Fibroblast of lung (primary cell): ENCODE measurements around the gene ZNF579.

Experiments used
- EZH2 ChIP-seq: IDR thresholded peaks from 2 replicates; pipeline ENCODE4 v1.5.1; 2012; ENCODE audit warnings: low read length, control low read depth, mild to moderate bottlenecking; ENCODE audit errors: missing control alignments
- TF ChIP-seq, protein P1 (sequence below), 2 donors: IDR thresholded peaks in 1 of 2; conservative IDR thresholded peaks in 1 of 2; 1 replicate in 1 of 2; 2 replicates in 1 of 2; pipeline ENCODE4 v1.5.1; 2011 to 2012; ENCODE audit warnings: low read length in 2 of 2, control low read depth in 1 of 2, inconsistent platforms in 1 of 2, low read depth in 1 of 2, mild to moderate bottlenecking in 1 of 2

DNA sequence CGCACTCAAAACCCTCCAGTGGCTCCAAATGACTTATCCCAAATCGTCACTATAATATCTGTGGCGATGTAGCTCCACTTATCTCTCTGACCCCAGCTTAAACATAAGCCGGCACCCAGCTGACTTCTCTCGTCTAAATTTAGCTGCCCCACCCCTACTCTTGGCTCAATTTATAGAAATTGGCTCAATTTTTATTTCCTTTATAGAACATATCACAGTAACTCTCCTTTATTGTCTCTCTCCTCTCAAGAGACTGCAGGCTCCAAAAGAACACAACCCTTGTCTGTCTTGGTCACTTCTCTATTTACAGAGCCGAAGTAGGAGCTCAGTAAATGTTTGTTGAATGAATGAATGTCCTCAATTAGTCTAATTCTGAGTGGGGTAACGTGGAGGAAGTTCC lies 42.9 kb upstream of the ZNF579 start:
- TF ChIP-seq EZH2: no peak
- TF ChIP-seq, protein P1, sequence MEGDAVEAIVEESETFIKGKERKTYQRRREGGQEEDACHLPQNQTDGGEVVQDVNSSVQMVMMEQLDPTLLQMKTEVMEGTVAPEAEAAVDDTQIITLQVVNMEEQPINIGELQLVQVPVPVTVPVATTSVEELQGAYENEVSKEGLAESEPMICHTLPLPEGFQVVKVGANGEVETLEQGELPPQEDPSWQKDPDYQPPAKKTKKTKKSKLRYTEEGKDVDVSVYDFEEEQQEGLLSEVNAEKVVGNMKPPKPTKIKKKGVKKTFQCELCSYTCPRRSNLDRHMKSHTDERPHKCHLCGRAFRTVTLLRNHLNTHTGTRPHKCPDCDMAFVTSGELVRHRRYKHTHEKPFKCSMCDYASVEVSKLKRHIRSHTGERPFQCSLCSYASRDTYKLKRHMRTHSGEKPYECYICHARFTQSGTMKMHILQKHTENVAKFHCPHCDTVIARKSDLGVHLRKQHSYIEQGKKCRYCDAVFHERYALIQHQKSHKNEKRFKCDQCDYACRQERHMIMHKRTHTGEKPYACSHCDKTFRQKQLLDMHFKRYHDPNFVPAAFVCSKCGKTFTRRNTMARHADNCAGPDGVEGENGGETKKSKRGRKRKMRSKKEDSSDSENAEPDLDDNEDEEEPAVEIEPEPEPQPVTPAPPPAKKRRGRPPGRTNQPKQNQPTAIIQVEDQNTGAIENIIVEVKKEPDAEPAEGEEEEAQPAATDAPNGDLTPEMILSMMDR (conservative IDR thresholded peaks at IDR 0.05 in 1 of 2, IDR thresholded peaks at IDR 0.05 in 1 of 2; ENCODE audit: low read depth in 1 of 2, low read length in 2 of 2): no peak
